Epithelial cell of esophagus (primary cell): Measurements from ENCODE around the gene S100A3.

Experiments used
- DNase-seq: peaks from one replicate; pipeline ENCODE4 v3.0.0; 2010; ENCODE audit warnings: low read depth
- H3K4me3 ChIP-seq: 2 replicates; pipeline ENCODE4 v1.5.1; 2011; ENCODE audit warnings: mild to moderate bottlenecking, low read length, control low read depth
- CTCF ChIP-seq: IDR thresholded peaks from 2 replicates; pipeline ENCODE4 v1.5.1; 2011; ENCODE audit warnings: low read depth, mild to moderate bottlenecking, low read length, control low read depth, inconsistent platforms; ENCODE audit not compliant: insufficient read depth; ENCODE audit errors: missing control alignments

S100A3 gene

GRCh38 chr1:153506386-153506785 is 42.7 kb downstream of the S100A3 start:
- H3K4me3 ChIP-seq = no peak overlapping the region
- no peak for TF ChIP-seq CTCF
- no peak for DNase-seq

- no peak overlapping the region for H3K4me3 ChIP-seq
- no peak for TF ChIP-seq CTCF
- DNase-seq = no peak
Observed at GRCh38 chr1:153505576-153505975, 43.5 kb downstream of the S100A3 start.

GRCh38 chr1:153503766-153504165 is 45.3 kb downstream of the S100A3 start:
- H3K4me3 ChIP-seq = no peak overlapping the region
- TF ChIP-seq CTCF = no peak
- DNase-seq = no peak

GRCh38 chr1:153498746-153499145 is 50.3 kb downstream of the S100A3 start:
- no peak overlapping the region for H3K4me3 ChIP-seq
- no peak for DNase-seq
- no peak for TF ChIP-seq CTCF
